NCI-H1048 (cell line): ENCODE measurements around the gene XRRA1.
"Not testable (repeated sequence)": the region's sequence is repeated elsewhere in the genome, so short reads cannot be mapped to it uniquely, and the experiment has no call there.

Source experiments
- DNase-seq: peaks from one replicate; lab custom pipeline; 2025; lab: John Stamatoyannopoulos, UW

XRRA1 gene

GRCh38 chr11:74826901-74827300 is 122.0 kb downstream of the XRRA1 start:
- no peak for DNase-seq

GRCh38 chr11:74825596-74825995 is 123.3 kb downstream of the XRRA1 start:
- DNase-seq = not testable (repeated sequence)

DNA sequence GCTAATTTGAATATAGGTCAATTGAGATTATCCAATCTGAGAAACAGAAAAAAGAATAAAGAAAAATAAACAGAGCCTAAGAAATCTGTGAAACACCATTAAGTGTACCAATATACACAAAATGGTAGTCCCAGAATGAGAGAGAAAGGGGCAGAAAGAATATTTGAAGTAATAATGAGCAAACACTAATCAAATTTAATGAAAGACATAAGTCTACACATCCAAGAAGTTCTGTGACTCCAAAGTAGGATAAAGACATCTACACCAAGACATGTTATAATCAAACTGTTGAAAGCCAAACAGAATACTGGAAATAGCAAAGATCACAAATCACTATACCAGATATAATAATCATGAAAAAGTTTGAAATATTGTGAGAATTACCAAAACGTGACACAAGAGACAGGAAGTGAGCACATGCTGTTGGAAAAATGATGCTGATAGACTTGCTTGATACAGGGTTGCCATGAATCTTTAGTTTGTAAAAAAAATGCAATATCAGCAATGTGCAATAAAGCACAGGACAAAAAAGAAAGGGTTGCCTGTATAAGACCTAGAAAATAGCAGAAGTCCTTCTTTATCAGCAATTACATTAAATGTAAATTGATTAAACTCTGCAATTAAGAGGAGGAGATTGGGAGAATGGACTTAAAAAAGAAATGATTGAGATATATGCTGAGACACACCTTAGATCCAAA is 124.5 kb downstream of the XRRA1 start:
- no peak for DNase-seq

- DNase-seq = no peak
Observed at GRCh38 chr11:74822170-74822569, 126.7 kb downstream of the XRRA1 start.

DNA sequence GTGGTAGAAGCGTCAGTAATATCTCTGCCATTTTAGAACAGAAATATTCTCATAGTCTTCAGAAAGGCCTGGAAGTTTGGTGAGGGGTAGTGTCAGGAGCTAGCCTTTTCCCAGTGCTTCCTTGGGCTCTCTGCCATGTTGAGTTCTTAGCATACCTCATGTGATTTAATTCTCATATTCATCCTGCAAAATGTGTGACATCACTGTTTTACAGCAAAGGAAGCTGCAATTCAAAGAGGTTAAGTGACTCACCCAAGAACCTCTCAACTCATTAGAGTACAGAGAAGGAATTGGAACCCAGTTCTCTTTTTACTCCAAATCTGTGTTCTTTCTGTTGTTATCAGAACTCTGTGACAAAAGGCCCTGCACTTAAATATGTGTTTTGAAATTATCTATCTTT is 128.1 kb downstream of the XRRA1 start:
- no peak for DNase-seq

DNA sequence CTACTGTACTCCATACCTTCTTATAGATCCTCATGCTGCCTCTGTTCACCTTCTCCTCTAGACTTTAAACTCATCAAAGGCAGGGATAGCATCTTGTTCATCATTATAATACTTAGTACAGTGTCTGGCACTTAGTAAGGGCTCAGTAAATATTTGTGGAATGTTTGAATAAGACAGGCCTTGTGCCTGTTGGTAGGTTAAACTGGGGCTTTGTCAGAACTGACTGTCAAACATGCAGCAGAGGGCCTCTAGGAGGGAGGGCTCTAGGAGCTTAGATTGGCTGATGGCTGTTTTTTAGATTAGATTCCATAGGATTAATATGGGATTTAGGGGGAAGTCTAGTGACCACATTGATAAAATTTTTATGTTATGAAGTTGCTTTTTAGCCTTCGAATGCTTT is 129.5 kb downstream of the XRRA1 start:
- no peak for DNase-seq

DNA sequence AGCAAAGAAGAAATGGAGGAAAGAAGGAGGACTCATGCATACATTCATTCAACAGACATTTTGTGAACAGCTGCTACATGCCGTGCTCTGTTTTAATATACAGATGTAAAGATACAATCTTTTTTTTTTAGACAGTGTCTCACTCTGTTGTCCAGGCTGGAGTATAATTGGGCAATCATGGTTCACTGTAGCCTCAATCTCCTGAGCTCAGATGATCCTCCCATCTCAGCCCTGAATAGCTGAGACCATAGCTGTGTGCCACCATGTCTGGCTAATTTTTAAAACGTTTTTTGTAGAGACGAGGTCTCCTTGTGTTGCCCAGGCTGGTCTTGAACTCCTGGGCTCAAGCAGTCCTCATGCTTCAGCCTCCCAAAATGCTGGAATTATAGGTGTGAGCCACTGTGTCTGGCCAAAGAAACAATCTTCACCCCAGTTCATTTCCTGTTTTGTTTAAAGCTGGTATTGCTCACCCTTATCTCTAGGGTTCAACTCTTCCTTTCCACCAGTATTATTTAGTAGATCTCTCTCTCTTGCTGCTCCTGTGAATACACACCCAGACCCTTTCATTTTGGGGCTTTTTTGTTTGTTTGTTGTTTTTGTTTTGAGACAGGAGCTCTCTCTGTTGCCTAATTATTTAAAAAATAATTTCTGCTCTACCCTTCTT is 130.5 kb downstream of the XRRA1 start:
- no peak for DNase-seq

GRCh38 chr11:74816664-74817063 is 132.2 kb downstream of the XRRA1 start:
- DNase-seq = no peak

DNA sequence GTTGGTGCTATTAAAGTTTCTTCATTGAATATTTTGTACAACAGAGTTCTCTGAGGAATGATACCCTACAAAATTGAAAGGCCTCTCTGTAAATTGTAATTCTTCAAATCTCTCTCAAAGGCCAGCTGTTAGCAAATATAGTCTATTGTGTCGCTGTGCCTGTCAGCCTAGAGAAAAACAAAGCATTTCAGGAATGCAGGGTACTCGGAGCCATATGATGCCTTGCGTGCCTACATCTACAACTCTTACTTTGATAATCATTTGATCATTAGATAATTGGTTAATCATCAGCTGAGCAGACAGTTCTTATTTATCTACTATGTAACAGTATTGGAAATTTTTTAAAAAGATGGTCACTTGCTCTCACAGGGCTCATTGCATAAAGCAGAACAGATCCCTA is 132.9 kb downstream of the XRRA1 start:
- DNase-seq = no peak

DNA sequence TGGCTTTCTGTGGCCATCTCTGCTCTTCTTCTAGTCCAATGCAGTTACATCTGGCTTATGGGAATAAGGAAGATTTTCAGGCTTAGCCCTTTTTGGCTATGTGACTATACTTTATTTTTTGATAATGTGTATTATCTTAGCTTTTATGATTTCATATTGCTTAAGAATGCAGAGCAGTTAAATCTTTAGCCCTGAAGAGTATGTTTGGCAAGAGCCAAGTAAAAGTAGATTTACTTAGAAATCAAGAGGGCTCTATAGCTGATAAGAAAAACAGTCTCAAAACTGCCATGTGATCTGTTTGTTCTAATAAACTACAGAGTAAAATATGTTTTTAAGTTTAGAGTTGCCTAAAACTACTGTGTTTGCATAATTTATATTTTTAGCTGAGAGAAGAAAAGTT is 139.1 kb downstream of the XRRA1 start:
- no peak for DNase-seq

- no peak for DNase-seq
Observed at GRCh38 chr11:74806267-74806666, 142.6 kb downstream of the XRRA1 start.

- DNase-seq = no peak
Observed at GRCh38 chr11:74791333-74792100, 157.4 kb downstream of the XRRA1 start.
